Measurements from ENCODE around the gene PPA1.

GRCh38 chr10:70255329-70256299 is 22.4 kb upstream of the PPA1 start:
- no peak for TF ChIP-seq CTCF (IDR thresholded peaks at IDR 0.05; ENCODE audit: poor library complexity, severe bottlenecking)
- TF ChIP-seq POLR2AphosphoS5 (IDR thresholded peaks at IDR 0.05) = no peak
- no peak for TF ChIP-seq EP300 (conservative IDR thresholded peaks at IDR 0.05; ENCODE audit: poor library complexity, severe bottlenecking)
- TF ChIP-seq EZH2 (IDR thresholded peaks at IDR 0.05; ENCODE audit: borderline replicate concordance, insufficient read depth, low read length, poor library complexity, severe bottlenecking) = no peak
- TF ChIP-seq TAF1 (IDR thresholded peaks at IDR 0.05; ENCODE audit: low read depth) = no peak
- TF ChIP-seq REST (IDR thresholded peaks at IDR 0.05; ENCODE audit: borderline replicate concordance) = no peak
- TF ChIP-seq SMC3 (conservative IDR thresholded peaks at IDR 0.05; ENCODE audit: poor library complexity) = no peak
- TF ChIP-seq RAD21 (conservative IDR thresholded peaks at IDR 0.05) = no peak
- TF ChIP-seq MXI1 (conservative IDR thresholded peaks at IDR 0.05; ENCODE audit: poor library complexity, severe bottlenecking) = no peak

Measured in neural cell (in vitro differentiated cells).